ENCODE measurements around the gene MRGPRG. TPM values are rescaled to one million over a fixed set of nuclear protein-coding genes. Genes with fewer than 3 reads are reported as not detected.
A peak's percentile ranks its signal among the peaks of the same experiment; 100 is the strongest.

The MRGPRG gene
- total and polyA plus RNA-seq, 2 donors from 2014 or later = not detected

DNA sequence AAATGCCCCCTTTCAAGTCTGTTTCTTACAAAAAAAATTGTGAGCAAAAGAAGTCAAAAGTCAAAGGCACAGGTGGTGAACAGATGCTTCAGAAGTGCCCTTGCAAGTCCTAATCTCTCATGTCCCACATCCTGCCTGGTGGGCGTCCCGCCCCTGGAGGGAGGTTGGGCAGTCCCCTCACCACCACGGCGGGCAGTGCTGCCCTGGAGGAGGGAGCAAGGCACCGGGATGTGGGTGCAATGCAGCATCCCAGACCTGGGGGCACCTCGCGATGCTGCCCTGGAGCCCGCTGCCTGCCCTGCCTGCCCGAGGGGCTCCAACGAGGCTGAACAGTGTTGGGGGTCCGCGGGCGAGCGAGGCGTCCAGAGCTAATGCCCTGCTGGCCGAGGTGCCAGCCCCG lies 15.9 kb downstream of the MRGPRG start:
- TF ChIP-seq, protein P1, sequence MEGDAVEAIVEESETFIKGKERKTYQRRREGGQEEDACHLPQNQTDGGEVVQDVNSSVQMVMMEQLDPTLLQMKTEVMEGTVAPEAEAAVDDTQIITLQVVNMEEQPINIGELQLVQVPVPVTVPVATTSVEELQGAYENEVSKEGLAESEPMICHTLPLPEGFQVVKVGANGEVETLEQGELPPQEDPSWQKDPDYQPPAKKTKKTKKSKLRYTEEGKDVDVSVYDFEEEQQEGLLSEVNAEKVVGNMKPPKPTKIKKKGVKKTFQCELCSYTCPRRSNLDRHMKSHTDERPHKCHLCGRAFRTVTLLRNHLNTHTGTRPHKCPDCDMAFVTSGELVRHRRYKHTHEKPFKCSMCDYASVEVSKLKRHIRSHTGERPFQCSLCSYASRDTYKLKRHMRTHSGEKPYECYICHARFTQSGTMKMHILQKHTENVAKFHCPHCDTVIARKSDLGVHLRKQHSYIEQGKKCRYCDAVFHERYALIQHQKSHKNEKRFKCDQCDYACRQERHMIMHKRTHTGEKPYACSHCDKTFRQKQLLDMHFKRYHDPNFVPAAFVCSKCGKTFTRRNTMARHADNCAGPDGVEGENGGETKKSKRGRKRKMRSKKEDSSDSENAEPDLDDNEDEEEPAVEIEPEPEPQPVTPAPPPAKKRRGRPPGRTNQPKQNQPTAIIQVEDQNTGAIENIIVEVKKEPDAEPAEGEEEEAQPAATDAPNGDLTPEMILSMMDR (IDR thresholded peaks at IDR 0.05; ENCODE audit: borderline replicate concordance, extremely low read depth, insufficient read depth) = no peak
- H3K27me3 ChIP-seq (ENCODE audit: control insufficient read depth, insufficient read depth, low read length) = peaks cover 2% of the 10 kb centered on the region
- H3K4me3 ChIP-seq (ENCODE audit: low read length in 3 of 3) = no peak overlapping the region
- H3K9me3 ChIP-seq (ENCODE audit: control insufficient read depth in 2 of 3, insufficient read depth in 1 of 3, low read length in 3 of 3) = no peaks in the 10 kb centered on the region
- no peak overlapping the region for H3K9ac ChIP-seq (ENCODE audit: low read length in 3 of 3)
- H3K36me3 ChIP-seq (ENCODE audit: control insufficient read depth in 2 of 3, insufficient read depth in 3 of 3, low read length in 3 of 3) = no peaks in the 10 kb centered on the region
- FAIRE-seq (no peak), DNase-seq (peak in 2 of 5 donors; percentile 39 to 64)
- no peak overlapping the region for H3K27ac ChIP-seq (ENCODE audit: low read depth in 2 of 2, low read length in 2 of 2)
- intact Hi-C loops (cut with DNase I) = no loop called here
- peaks cover 0 to 5% (median 0%) of the 10 kb centered on the region in 3 donors for H3K4me1 ChIP-seq (ENCODE audit: control insufficient read depth in 2 of 3, insufficient read depth in 2 of 3, low read depth in 1 of 3, low read length in 3 of 3)

DNA sequence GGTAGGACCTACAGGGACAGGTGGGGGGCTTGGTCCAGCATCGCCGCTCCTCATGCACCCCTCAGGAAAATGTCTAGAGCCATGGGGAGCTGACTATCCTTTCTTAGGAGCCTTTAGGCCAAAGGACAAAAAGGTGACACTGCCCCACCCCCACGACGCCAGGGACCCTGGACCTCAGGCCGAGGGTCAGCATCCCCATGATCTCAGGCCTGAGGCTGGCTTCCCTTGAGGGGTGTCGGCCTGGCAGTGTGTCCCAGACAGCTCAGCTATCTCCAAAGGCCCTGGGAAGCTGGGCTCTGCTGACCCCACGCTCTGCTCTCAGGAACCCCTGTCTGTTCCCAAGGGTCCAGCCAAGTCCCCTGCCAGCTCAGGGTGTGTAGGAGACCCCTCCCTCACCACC lies 16.3 kb downstream of the MRGPRG start:
- H3K9ac ChIP-seq (ENCODE audit: low read length in 3 of 3) = no peak overlapping the region
- FAIRE-seq (no peak), DNase-seq (no peak)
- TF ChIP-seq, protein P1 (IDR thresholded peaks at IDR 0.05; ENCODE audit: borderline replicate concordance, extremely low read depth, insufficient read depth) = no peak
- H3K27ac ChIP-seq (ENCODE audit: low read depth in 2 of 2, low read length in 2 of 2) = no peak overlapping the region
- H3K9me3 ChIP-seq (ENCODE audit: control insufficient read depth in 2 of 3, insufficient read depth in 1 of 3, low read length in 3 of 3) = no peaks in the 10 kb centered on the region
- peaks cover 0 to 5% (median 0%) of the 10 kb centered on the region in 3 donors for H3K4me1 ChIP-seq (ENCODE audit: control insufficient read depth in 2 of 3, insufficient read depth in 2 of 3, low read depth in 1 of 3, low read length in 3 of 3)
- no peak overlapping the region for H3K4me3 ChIP-seq (ENCODE audit: low read length in 3 of 3)
- H3K36me3 ChIP-seq (ENCODE audit: control insufficient read depth in 2 of 3, insufficient read depth in 3 of 3, low read length in 3 of 3) = no peaks in the 10 kb centered on the region
- intact Hi-C loops (cut with DNase I) = no loop called here
- peaks cover 2% of the 10 kb centered on the region for H3K27me3 ChIP-seq (ENCODE audit: control insufficient read depth, insufficient read depth, low read length)

DNA sequence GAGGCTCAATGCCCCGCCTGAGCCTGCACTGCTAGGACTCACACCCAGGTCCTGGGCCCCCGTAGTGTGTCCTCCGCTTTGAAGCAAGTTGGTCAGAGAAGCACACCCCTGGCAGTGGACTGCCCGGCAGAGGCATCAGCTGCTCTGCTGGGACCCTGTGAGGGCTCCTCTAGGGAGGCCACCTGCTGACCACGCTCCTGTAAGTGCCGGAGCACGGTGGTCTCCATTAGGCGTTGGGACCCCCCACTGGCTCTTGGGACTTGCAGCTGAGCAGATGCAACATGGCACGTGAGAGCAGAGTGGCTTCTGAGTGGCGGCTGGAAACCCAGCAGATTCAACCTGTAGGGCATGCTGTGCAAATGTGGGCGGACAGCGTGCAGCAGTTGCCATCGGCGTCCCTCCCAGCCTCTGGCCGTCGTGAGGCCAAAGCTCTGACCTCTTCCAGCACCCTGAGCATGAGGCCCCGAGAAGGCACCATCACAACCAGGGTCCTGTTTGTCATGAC lies 16.9 kb downstream of the MRGPRG start:
- peaks cover 2% of the 10 kb centered on the region for H3K27me3 ChIP-seq (ENCODE audit: control insufficient read depth, insufficient read depth, low read length)
- TF ChIP-seq, protein P1 (IDR thresholded peaks at IDR 0.05; ENCODE audit: borderline replicate concordance, extremely low read depth, insufficient read depth) = no peak
- intact Hi-C loops (cut with DNase I) = no loop called here
- no peaks in the 10 kb centered on the region for H3K9me3 ChIP-seq (ENCODE audit: control insufficient read depth in 2 of 3, insufficient read depth in 1 of 3, low read length in 3 of 3)
- no peaks in the 10 kb centered on the region for H3K36me3 ChIP-seq (ENCODE audit: control insufficient read depth in 2 of 3, insufficient read depth in 3 of 3, low read length in 3 of 3)
- FAIRE-seq (no peak), DNase-seq (peak in 1 of 5 donors; percentile 59)
- H3K27ac ChIP-seq (ENCODE audit: low read depth in 2 of 2, low read length in 2 of 2) = no peak overlapping the region
- no peak overlapping the region for H3K4me3 ChIP-seq (ENCODE audit: low read length in 3 of 3)
- H3K4me1 ChIP-seq (ENCODE audit: control insufficient read depth in 2 of 3, insufficient read depth in 2 of 3, low read depth in 1 of 3, low read length in 3 of 3) = peaks cover 0 to 5% (median 0%) of the 10 kb centered on the region in 3 donors
- H3K9ac ChIP-seq (ENCODE audit: low read length in 3 of 3) = no peak overlapping the region

DNA sequence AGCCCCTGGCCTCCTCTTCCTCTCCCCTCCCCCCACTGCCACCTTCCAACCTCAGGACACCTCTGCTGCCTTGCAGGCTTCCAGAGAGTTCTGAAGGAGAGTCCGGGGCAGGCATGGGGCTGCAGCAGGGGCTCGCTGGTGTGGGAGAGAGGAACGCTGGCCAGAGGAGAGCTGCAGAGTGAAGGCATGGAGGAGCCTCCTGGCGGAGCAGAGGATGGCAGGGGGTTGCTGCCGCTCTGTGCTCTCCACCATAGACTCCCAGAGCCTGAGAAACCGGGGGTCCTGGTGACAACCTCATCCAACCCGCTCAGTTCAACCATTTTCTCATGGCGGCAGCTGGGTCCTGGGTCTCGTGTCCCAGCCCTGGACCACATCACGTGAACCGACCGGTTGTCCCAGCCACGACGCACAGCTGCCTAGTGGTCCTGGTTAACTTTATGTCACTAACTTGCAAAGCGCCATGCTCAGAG lies 17.5 kb downstream of the MRGPRG start:
- H3K9me3 ChIP-seq (ENCODE audit: control insufficient read depth in 2 of 3, insufficient read depth in 1 of 3, low read length in 3 of 3) = no peaks in the 10 kb centered on the region
- no peak for DNase-seq
- H3K27me3 ChIP-seq (ENCODE audit: control insufficient read depth, insufficient read depth, low read length) = peaks cover 2% of the 10 kb centered on the region
- no peak overlapping the region for H3K9ac ChIP-seq (ENCODE audit: low read length in 3 of 3)
- TF ChIP-seq, protein P1 (IDR thresholded peaks at IDR 0.05; ENCODE audit: borderline replicate concordance, extremely low read depth, insufficient read depth) = no peak
- no peaks in the 10 kb centered on the region for H3K36me3 ChIP-seq (ENCODE audit: control insufficient read depth in 2 of 3, insufficient read depth in 3 of 3, low read length in 3 of 3)
- H3K4me1 ChIP-seq (ENCODE audit: control insufficient read depth in 2 of 3, insufficient read depth in 2 of 3, low read depth in 1 of 3, low read length in 3 of 3) = peaks cover 0 to 5% (median 0%) of the 10 kb centered on the region in 3 donors
- no peak overlapping the region for H3K27ac ChIP-seq (ENCODE audit: low read depth in 2 of 2, low read length in 2 of 2)
- intact Hi-C loops (cut with DNase I) = no loop called here
- H3K4me3 ChIP-seq (ENCODE audit: low read length in 3 of 3) = no peak overlapping the region
- no peak for FAIRE-seq

All from kidney (tissue), 14 donors.